ENCODE data around the gene ITGB7.

DNA sequence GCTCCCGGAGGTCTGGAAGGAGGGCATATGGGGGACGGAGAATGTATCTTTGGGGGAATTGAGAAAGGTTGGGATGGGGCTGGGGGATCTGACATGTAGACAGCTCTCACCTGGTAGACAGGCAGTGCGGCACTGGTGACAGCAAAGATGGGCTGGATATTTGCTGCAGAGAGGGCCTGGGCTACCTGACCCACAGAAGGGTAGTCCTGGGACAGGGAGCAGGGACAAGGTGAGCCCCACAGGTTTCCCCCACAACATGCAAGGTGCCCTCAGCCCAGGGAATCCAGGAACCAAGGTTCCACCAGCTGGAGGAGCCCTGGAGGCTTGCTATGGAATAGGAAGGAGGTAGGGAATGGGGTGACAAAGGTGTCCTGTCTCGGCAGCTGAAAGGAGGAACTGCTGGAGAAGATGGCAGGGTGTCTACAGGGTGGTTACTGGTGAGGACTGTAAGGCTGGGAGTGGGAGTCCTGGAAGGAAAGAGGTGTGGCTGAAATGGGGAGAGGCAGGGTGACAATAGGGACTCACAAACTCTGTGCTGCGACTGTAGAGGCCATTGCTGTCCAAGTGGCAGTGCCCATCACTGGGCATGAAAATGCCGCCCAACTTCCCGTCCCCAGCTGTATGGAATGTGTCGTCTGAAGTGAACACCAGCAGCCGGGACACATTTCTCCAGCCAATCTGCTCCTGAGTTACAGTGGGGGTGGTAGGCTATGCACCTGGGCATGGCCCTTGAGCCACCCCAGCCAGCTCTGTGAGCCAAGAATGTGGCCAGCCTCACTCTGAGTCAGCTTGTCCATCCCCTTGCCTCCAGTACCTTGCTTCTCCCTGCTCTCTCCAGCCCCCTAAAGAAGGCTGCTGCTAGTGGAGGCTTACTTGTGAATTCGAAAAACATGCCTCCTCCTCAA, 11.3 kb downstream of the ITGB7 start:
- TF ChIP-seq, protein P1, sequence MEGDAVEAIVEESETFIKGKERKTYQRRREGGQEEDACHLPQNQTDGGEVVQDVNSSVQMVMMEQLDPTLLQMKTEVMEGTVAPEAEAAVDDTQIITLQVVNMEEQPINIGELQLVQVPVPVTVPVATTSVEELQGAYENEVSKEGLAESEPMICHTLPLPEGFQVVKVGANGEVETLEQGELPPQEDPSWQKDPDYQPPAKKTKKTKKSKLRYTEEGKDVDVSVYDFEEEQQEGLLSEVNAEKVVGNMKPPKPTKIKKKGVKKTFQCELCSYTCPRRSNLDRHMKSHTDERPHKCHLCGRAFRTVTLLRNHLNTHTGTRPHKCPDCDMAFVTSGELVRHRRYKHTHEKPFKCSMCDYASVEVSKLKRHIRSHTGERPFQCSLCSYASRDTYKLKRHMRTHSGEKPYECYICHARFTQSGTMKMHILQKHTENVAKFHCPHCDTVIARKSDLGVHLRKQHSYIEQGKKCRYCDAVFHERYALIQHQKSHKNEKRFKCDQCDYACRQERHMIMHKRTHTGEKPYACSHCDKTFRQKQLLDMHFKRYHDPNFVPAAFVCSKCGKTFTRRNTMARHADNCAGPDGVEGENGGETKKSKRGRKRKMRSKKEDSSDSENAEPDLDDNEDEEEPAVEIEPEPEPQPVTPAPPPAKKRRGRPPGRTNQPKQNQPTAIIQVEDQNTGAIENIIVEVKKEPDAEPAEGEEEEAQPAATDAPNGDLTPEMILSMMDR (optimal IDR thresholded peaks at IDR 0.05 in 1 of 3, IDR thresholded peaks at IDR 0.05 in 1 of 3, conservative IDR thresholded peaks at IDR 0.05 in 1 of 3; ENCODE audit: extremely low read depth in 1 of 3, insufficient read depth in 2 of 3, low read length in 3 of 3), result no peak
- no peak for TF ChIP-seq EZH2 (IDR thresholded peaks at IDR 0.05; ENCODE audit: low read length)

Data from keratinocyte (primary cell).